HUDEP-2 (cell line): ENCODE data around the gene DMRT1.

ENCODE experiments used
- DNase-seq, 76 experiments: peaks; one replicate each; lab custom pipeline; 2025; ENCODE audit not compliant: unreplicated experiment in 76 of 76; lab: John Stamatoyannopoulos, UW

DMRT1 gene

DNA sequence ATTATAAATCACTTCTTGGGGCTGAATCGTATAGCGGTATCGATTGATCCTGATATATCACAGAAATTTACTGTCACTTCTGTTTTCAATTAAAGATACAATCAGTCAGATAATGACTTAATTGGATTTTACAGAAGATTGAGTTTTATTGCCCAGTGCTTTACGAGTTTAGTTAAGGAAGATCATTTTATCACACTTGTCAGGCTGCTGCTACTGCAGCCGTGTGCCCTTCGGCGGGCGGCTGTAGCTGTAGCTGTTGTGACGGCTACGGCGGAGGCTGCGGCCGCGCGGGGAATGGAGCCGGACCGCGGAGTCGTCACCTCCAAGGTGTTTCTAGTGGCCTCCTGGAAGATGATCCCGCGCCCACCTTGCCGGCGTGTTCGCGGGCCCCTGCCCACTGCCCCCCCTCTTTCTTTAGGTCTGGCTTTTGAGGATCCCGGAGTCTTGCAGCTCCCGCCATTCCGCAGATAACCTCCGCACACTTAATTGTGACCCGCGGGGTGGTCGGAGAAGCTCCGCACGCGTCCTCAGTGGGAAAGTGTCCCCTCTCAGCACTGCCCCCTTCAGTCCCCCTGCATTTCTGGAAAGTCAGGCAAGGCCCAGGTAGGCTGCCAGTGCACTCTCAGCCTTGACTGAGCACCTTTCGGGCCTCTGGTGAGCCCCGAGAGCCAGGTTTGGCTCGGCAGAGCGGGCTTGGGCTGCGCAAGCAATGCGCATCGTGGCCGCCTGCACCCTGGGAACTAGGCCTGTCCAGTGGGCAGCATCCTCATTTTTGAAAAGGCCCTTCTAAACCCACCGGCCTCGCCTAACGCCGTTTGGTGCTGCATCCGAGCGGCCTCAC is 128.0 kb downstream of the DMRT1 start:
- no peak for DNase-seq

DNA sequence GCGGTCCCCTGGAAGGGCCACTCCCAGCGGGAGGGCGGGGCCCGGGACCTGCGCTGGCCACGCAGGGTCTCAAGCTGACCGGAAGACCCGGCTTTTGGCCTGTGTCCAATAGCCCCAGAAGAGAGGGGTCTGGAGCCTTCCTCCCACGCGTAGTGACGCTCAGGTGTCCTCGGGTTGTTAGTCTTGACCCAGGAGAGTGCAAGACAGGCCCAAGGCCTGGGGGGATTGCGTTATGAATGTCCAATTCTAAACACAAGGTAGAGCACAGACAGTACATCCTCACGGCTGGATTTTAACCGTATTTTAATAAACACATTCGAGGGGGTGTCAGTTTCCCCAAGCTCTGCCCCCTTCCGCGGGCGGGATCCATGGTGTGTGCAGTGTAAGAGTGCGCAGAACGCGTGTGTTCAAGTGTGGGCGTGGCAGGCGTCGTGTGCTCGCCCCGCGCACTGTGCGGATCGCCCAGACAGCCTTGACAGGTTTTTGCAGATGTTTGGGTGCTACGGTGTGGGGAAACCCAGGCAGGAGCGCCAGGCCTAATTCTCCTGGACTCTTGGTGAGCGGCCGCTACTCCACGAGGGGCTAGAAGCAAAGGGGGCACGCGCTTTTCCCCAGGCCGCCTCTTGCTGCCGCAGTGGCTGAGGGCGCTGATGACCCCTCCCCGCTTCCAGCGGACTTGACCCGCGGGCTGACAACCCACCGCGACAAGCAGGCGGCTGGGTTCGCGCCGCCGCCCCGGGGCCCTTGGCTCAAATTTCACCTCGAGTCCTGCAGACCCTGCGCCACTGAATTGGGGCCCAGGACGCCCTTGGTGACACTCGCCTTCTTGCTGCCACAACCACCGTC is 128.9 kb downstream of the DMRT1 start:
- DNase-seq, result no peak

DNA sequence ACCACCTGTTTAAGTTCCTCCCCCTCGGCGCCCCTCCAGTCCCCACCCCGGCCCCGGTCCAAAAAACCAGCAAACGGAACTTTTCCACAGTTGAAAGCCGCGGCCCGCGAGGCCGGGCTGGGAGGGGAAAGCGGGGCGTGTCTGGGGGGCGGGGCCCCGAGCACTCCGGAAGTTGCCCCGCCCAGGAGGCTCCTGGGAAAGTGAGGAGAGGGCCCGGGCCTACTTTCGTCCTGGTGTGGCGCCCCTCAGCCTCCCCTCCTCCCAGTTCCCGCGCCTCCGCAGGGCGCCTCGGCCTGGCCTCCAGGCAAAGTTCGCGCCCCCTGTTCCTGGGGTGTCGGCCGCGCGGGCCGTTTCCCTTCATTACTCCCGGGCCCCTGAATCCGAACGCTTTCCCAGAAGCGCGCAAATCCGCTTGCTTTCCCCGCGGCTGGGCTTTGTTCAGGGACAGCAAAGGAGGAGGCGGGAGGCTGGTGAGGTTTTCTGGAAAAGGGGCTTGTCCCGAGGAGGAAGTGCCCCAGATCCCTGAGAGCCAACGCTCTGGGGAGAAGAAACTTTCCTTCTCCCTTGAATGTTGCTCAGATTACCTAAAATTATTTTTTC is 130.5 kb downstream of the DMRT1 start:
- DNase-seq, result no peak

GRCh38 chr9:972501-973294 is 131.2 kb downstream of the DMRT1 start:
- DNase-seq, result no peak

- no peak for DNase-seq
These were observed 131.9 kb downstream of the DMRT1 start for GRCh38 chr9:973295-973834.

DNA sequence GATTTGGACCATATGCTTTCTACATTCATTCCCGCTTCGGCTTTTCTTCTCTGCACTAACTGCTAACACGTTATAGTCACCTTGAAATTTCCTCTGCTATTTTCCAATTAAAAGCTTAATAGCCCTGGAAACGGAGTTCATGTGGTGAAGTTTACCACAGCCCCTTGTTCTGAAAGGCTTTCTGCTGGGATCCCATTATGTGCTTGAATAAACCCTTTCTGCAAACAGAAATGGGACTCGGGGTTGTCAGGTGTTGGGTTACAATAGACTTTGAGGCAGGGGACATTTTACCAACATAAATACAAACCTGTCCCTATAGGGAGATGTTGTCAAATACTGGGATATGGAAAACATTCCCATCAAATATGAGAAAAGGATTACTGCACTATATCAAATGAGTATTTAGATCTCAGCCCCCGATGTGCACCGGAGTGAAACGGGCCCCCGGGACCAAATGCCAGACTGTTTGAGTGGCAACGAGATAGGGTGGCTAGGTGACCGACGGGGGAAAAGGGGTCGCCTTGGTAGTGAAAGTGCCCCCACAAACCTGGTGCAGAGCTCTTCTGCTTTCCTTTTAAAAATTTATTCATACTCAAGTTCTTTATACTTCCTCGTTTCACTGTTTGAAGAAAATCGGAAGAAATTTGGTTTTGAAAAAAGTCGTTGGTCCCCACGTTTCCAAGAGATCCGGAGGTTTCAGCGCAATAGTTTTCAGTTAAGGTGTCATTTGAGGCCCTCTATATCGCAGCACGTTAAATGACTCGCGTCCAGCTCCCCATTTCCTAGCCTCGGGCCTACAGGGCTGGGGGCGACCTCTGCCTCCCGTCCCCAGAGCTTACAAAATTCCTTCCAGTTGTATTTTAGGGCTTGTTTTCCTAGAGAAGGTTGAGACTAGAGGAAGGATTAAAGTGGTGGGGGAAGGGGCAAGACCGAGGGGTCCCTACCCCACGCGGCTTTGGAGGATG is 132.8 kb downstream of the DMRT1 start:
- no peak for DNase-seq

DNA sequence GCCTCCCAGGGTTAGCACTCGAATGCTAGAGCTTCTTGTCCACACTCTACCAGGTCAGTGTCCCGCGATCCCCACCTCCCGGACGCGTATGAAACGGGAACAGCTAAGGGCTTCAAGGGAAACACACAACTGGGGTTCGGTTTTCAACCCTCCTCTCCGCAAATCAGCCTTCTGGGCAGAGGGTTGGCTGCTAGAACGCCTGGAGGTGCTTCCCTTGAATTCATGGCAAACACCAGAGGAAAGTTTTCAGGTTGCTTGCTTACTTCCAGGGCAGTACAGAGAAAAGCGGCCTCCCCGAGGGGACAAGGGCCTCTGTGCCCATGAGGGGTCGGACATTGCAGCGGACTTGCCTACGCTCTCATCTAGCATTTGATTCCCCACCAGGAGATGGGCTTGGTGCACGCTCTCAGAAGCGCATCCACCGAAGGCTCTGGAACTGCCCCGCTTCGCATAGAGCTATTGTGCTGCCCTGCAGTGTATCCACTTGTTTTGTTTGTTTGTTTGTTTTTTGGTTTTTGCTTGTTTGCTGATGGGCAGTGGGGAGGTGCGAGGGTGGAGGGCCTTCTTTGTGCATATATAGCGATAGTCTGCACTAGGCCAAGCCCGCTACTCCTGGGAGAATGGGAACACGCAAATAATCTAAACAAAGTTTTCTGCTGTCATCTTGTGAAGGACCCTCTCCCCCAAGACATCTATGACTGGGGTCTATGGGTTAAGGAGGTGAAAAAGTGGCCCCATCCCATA is 133.7 kb downstream of the DMRT1 start:
- DNase-seq, result no peak

DNA sequence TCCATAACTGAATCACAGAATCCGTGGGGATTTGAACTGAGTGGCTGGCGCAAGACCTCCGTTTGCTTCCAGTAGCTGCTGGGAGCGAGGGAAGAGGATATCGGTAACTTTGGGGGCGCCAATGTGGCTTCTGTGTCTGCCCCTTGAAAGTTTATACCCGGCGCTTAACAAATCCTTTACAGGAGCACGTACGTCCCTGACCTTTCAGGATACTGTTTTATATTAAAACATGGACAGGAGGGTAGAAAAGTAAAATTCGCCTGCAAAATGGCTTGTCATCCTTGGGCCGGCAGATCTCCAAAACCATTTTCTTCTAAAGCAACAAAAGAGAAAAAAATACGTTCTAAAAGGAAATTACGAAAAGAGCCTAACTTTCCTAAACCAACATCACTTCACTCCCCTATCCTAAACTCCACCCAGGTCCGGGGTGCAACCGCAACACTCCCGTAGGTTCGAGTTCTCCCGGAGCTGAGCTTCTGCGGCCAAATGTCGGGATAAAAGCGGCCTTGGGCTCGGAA is 134.3 kb downstream of the DMRT1 start:
- no peak for DNase-seq

DNA sequence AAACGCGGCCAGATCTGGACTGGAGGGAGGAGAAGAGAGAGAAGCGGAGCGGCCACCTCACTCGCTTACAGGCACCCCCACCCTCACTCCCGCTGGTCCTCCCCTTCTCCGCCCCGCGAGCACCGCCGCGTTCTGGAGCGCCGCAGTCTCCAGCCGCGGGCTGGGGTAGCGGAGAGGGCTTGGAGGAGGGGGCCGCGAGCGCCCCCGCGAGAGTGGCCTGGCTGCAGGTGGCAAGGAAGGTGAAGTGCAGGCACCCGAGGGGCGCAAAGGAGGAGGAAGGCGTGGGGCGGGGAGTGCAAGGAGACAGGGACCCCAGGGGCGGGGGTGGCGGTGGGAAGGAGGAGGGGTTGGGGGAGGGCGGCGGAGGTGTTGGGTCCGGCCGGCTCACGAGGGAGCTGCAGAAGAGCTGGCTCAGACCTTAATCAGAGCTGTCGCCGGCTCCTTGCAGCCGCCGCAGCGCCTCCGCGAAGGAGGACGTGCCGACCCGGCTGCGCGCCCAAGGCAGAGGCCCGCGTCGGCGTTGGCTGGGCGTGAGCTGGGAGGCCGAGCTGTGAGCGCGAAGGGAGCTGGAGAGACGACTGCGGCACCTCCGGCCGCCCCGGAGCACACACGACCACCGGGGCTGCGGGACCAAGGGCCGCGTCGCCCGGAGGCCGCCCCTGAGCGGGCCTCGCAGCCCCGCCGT is 134.9 kb downstream of the DMRT1 start, which contains the start of gene DMRT3:
TSS of gene DMRT3 (plus strand) at position 398 of the 685 bp plus-strand sequence. CDS start 347 bp downstream, outside the sequence.
- DNase-seq, result no peak

GRCh38 chr9:976943-977837 is 135.7 kb downstream of the DMRT1 start:
- DNase-seq, result no peak

DNA sequence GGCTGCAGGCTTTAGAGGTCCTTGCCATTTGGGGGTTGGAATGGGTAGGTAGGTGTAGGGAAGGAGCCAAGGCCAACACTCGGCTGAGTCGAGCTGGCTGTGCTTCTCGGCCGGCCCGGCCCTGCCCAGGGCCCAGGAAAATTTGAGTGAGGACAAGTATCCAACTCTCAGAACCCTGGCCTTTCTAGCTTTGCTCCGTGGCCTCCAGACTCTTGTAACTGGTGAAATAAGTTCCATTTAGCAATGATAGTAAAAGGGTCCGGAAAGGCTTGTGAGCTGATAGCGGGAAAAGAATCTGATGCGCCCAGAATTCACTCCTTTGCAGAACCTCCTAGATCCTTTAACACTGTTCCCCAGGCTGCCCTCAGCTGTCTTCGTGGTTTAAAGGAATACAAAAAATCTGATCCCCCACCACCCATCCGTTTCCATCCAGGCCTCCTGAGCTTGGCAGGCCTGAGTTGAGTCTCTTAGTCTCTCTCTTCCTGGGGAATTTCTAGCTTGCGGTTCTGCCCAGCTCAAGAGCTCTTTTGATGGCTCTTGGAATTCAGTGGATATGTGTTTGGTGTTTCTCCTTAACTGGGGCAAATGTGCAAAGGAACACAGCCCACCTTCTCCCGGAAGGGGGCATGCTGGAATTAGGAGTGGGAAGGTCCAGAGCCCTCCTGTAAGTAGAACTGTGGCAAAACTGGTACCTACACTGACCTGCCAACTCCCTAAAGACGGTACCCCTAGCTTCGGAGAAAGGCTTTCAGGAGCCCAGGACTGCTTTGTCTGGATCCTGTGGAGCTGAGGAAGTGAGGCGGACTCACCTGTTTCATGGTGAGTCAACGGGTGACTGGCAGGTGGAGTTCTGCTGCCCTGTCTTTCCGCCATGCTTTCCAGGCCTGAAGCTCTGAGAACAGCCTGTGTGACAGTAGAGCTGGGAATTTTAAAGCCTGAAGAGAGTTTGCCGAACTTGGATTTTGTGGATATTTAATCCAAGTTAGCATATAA is 136.6 kb downstream of the DMRT1 start:
- DNase-seq, result no peak

DNA sequence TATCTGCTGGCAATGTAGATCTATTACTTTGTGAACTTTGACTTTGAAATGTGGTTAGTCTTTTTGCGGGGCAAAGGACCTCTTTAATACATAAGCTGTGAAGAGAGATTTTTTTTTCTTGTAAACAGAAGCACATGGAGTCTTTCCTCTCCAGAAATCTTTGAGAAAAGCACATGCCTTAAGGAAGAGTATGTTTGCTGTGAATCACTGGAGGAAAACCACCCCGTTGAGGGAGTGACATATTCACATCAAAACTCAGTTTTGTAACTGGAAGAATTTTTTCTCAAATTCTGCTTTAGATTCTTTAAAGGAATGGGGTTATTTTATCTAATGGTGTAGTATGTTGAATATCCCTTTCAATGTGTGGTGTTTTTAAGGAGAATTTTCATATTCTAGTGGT is 138.5 kb downstream of the DMRT1 start:
- no peak for DNase-seq

GRCh38 chr9:980640-981039 is 139.1 kb downstream of the DMRT1 start:
- DNase-seq, result no peak

GRCh38 chr9:981491-981898 is 140.0 kb downstream of the DMRT1 start:
- no peak for DNase-seq

DNA sequence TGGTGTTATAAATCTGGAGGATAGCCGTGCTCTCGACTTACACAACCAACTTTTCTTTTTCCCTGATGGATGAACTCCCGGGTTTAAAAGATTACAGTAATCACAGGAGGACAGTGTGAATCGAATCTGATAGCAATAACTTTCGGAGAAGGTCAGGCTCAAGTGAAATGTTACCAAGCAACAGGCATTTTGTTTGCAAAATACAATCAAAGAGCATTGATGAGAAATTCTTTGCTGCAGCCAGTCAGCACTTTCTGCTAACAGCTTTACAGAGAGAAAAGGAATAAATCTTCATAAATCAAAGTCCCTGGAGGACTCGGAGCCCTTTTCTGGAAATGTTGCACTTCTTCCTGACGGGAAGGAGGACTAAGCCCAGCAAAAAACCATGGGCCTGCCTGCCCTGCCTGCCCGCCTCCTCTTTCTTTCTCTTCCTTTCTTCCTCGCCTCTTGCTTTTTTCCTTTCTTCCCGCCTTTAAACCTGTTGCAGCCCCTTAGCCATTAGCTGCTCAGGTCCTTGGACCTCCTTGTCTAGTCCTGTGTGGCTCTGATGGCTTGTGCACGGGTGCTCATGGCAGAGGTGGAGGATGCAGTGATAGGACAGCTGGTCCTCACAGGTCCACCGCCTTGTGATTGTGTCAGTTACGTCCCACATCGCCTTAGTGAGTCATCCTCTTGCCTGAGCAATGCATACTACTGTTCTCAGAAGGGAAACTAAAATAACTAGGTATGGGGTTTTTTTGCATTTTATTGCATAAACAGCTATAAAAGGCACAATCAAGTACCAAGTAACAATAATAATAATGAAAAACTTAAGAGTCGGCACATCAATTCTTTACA is 141.1 kb downstream of the DMRT1 start:
- DNase-seq, result no peak
